Vagina (tissue), 2 donors: Measurements from ENCODE around the gene WNK2.

Experiments
- POLR2A ChIP-seq, 2 donors: fragments of 450-650 bp; IDR thresholded peaks; one replicate each; pipeline ENCODE4 v1.6.1; 2017; ENCODE audit warnings: antibody characterized with exemption in 2 of 2, mild to moderate bottlenecking in 2 of 2, moderate library complexity in 2 of 2
- TF ChIP-seq, protein P1 (sequence below), 3 experiments: fragments of 450-650 bp in 2 of 3; fragments of 200-600 bp in 1 of 3; sonication (generic) in 1 of 3; IDR thresholded peaks; one replicate each; pipeline ENCODE4 v1.5.1; 2017 to 2019; ENCODE audit warnings: antibody characterized with exemption in 3 of 3, mild to moderate bottlenecking in 2 of 3, moderate library complexity in 2 of 3

GRCh38 chr9:93346231-93347112 is 162.5 kb downstream of the WNK2 start:
- TF ChIP-seq POLR2A (IDR thresholded peaks at IDR 0.05): no peak
- TF ChIP-seq, protein P1, sequence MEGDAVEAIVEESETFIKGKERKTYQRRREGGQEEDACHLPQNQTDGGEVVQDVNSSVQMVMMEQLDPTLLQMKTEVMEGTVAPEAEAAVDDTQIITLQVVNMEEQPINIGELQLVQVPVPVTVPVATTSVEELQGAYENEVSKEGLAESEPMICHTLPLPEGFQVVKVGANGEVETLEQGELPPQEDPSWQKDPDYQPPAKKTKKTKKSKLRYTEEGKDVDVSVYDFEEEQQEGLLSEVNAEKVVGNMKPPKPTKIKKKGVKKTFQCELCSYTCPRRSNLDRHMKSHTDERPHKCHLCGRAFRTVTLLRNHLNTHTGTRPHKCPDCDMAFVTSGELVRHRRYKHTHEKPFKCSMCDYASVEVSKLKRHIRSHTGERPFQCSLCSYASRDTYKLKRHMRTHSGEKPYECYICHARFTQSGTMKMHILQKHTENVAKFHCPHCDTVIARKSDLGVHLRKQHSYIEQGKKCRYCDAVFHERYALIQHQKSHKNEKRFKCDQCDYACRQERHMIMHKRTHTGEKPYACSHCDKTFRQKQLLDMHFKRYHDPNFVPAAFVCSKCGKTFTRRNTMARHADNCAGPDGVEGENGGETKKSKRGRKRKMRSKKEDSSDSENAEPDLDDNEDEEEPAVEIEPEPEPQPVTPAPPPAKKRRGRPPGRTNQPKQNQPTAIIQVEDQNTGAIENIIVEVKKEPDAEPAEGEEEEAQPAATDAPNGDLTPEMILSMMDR (IDR thresholded peaks at IDR 0.05): no peak
